ENCODE data around the gene ADRA2C.

The ADRA2C gene

GRCh38 chr4:3749081-3749480 is 17.1 kb upstream of the ADRA2C start:
- TF ChIP-seq YY1 (IDR thresholded peaks at IDR 0.05; ENCODE audit: insufficient read depth, insufficient read length) (no peak), ZNF274 (IDR thresholded peaks at IDR 0.05; ENCODE audit: low read depth, low read length) (no peak), SUZ12 (IDR thresholded peaks at IDR 0.05; ENCODE audit: extremely low read depth, insufficient read depth, insufficient read length) (no peak)
- Histone ChIP-seq H3K36me3 (ENCODE audit: insufficient read depth, insufficient read length, low read length) (no peaks in the 10 kb centered on the region), H3K27me3 (ENCODE audit: insufficient read depth, insufficient read length) (peaks cover 2% of the 10 kb centered on the region), H3K9me3 (ENCODE audit: insufficient read depth, low read length) (no peaks in the 10 kb centered on the region), H3K4me3 (ENCODE audit: insufficient read length, low read depth) (no peak overlapping the region), H3K9ac (ENCODE audit: insufficient read length, low read depth) (no peak overlapping the region), H3K4me1 (ENCODE audit: insufficient read depth, insufficient read length) (peaks cover 21% of the 10 kb centered on the region)
- DNase-seq (ENCODE audit: low read depth, low spot score), result no peak

GRCh38 chr4:3750334-3750733 is 15.9 kb upstream of the ADRA2C start:
- TF ChIP-seq ZNF274 (IDR thresholded peaks at IDR 0.05; ENCODE audit: low read depth, low read length) (no peak), YY1 (IDR thresholded peaks at IDR 0.05; ENCODE audit: insufficient read depth, insufficient read length) (no peak), SUZ12 (IDR thresholded peaks at IDR 0.05; ENCODE audit: extremely low read depth, insufficient read depth, insufficient read length) (no peak)
- DNase-seq (ENCODE audit: low read depth, low spot score), result no peak
- Histone ChIP-seq H3K36me3 (ENCODE audit: insufficient read depth, insufficient read length, low read length) (no peaks in the 10 kb centered on the region), H3K4me1 (ENCODE audit: insufficient read depth, insufficient read length) (peaks cover 31% of the 10 kb centered on the region), H3K9ac (ENCODE audit: insufficient read length, low read depth) (no peak overlapping the region), H3K4me3 (ENCODE audit: insufficient read length, low read depth) (no peak overlapping the region), H3K9me3 (ENCODE audit: insufficient read depth, low read length) (no peaks in the 10 kb centered on the region; the same call in 1 of the 2 replicates), H3K27me3 (ENCODE audit: insufficient read depth, insufficient read length) (peaks cover 2% of the 10 kb centered on the region)

- DNase-seq (ENCODE audit: low read depth, low spot score), result no peak
- TF ChIP-seq YY1 (IDR thresholded peaks at IDR 0.05; ENCODE audit: insufficient read depth, insufficient read length) (no peak), ZNF274 (IDR thresholded peaks at IDR 0.05; ENCODE audit: low read depth, low read length) (no peak), SUZ12 (IDR thresholded peaks at IDR 0.05; ENCODE audit: extremely low read depth, insufficient read depth, insufficient read length) (no peak)
- Histone ChIP-seq H3K9me3 (ENCODE audit: insufficient read depth, low read length) (peaks cover 9% of the 10 kb centered on the region; the same call in 1 of the 2 replicates), H3K9ac (ENCODE audit: insufficient read length, low read depth) (no peak overlapping the region), H3K4me1 (ENCODE audit: insufficient read depth, insufficient read length) (peaks cover 27% of the 10 kb centered on the region), H3K36me3 (ENCODE audit: insufficient read depth, insufficient read length, low read length) (no peaks in the 10 kb centered on the region), H3K4me3 (ENCODE audit: insufficient read length, low read depth) (no peak overlapping the region), H3K27me3 (ENCODE audit: insufficient read depth, insufficient read length) (peaks cover 2% of the 10 kb centered on the region)
These were observed 14.2 kb upstream of the ADRA2C start for GRCh38 chr4:3752022-3752421.

GRCh38 chr4:3753726-3754412 is 12.3 kb upstream of the ADRA2C start:
- DNase-seq (ENCODE audit: low read depth, low spot score), result no peak
- peaks cover 9% of the 10 kb centered on the region; the same call in 1 of the 2 replicates for H3K9me3 ChIP-seq (ENCODE audit: insufficient read depth, low read length)
- peaks cover 2% of the 10 kb centered on the region for H3K27me3 ChIP-seq (ENCODE audit: insufficient read depth, insufficient read length)
- TF ChIP-seq ZNF274 (IDR thresholded peaks at IDR 0.05; ENCODE audit: low read depth, low read length), result no peak
- TF ChIP-seq YY1 (IDR thresholded peaks at IDR 0.05; ENCODE audit: insufficient read depth, insufficient read length), result no peak
- TF ChIP-seq SUZ12 (IDR thresholded peaks at IDR 0.05; ENCODE audit: extremely low read depth, insufficient read depth, insufficient read length), result no peak
- no peak overlapping the region for H3K4me3 ChIP-seq (ENCODE audit: insufficient read length, low read depth)
- no peaks in the 10 kb centered on the region for H3K36me3 ChIP-seq (ENCODE audit: insufficient read depth, insufficient read length, low read length)
- H3K4me1 ChIP-seq (ENCODE audit: insufficient read depth, insufficient read length), result peaks cover 27% of the 10 kb centered on the region
- H3K9ac ChIP-seq (ENCODE audit: insufficient read length, low read depth), result no peak overlapping the region

- Histone ChIP-seq H3K4me3 (ENCODE audit: insufficient read length, low read depth) (no peak overlapping the region), H3K36me3 (ENCODE audit: insufficient read depth, insufficient read length, low read length) (no peaks in the 10 kb centered on the region), H3K27me3 (ENCODE audit: insufficient read depth, insufficient read length) (peaks cover 2% of the 10 kb centered on the region), H3K9ac (ENCODE audit: insufficient read length, low read depth) (no peak overlapping the region), H3K9me3 (ENCODE audit: insufficient read depth, low read length) (peaks cover 9% of the 10 kb centered on the region; the same call in 1 of the 2 replicates), H3K4me1 (ENCODE audit: insufficient read depth, insufficient read length) (peaks cover 25% of the 10 kb centered on the region)
- DNase-seq (ENCODE audit: low read depth, low spot score), result no peak
- peak; percentile 63 for TF ChIP-seq YY1 (IDR thresholded peaks at IDR 0.05; ENCODE audit: insufficient read depth, insufficient read length)
- TF ChIP-seq ZNF274 (IDR thresholded peaks at IDR 0.05; ENCODE audit: low read depth, low read length), result no peak
These were observed 9.7 kb upstream of the ADRA2C start for GRCh38 chr4:3756343-3757059.

- peaks cover 9% of the 10 kb centered on the region; the same call in 1 of the 2 replicates for H3K9me3 ChIP-seq (ENCODE audit: insufficient read depth, low read length)
- no peak overlapping the region for H3K9ac ChIP-seq (ENCODE audit: insufficient read length, low read depth)
- H3K36me3 ChIP-seq (ENCODE audit: insufficient read depth, insufficient read length, low read length), result no peaks in the 10 kb centered on the region
- H3K27me3 ChIP-seq (ENCODE audit: insufficient read depth, insufficient read length), result peaks cover 5% of the 10 kb centered on the region
- DNase-seq (ENCODE audit: low read depth, low spot score), result no peak
- TF ChIP-seq ZNF274 (IDR thresholded peaks at IDR 0.05; ENCODE audit: low read depth, low read length) (no peak), YY1 (IDR thresholded peaks at IDR 0.05; ENCODE audit: insufficient read depth, insufficient read length) (no peak), SUZ12 (IDR thresholded peaks at IDR 0.05; ENCODE audit: extremely low read depth, insufficient read depth, insufficient read length) (no peak)
- no peak overlapping the region for H3K4me3 ChIP-seq (ENCODE audit: insufficient read length, low read depth)
- H3K4me1 ChIP-seq (ENCODE audit: insufficient read depth, insufficient read length), result peaks cover 11% of the 10 kb centered on the region
These were observed 6.9 kb upstream of the ADRA2C start for GRCh38 chr4:3759236-3759635.

GRCh38 chr4:3760346-3760745 is 5.8 kb upstream of the ADRA2C start:
- peaks cover 10% of the 10 kb centered on the region for H3K4me1 ChIP-seq (ENCODE audit: insufficient read depth, insufficient read length)
- H3K9me3 ChIP-seq (ENCODE audit: insufficient read depth, low read length), result peaks cover 9% of the 10 kb centered on the region; the same call in 1 of the 2 replicates
- peaks cover 16% of the 10 kb centered on the region for H3K27me3 ChIP-seq (ENCODE audit: insufficient read depth, insufficient read length)
- H3K36me3 ChIP-seq (ENCODE audit: insufficient read depth, insufficient read length, low read length), result no peaks in the 10 kb centered on the region
- TF ChIP-seq SUZ12 (IDR thresholded peaks at IDR 0.05; ENCODE audit: extremely low read depth, insufficient read depth, insufficient read length), result no peak
- no peak for TF ChIP-seq YY1 (IDR thresholded peaks at IDR 0.05; ENCODE audit: insufficient read depth, insufficient read length)
- no peak for TF ChIP-seq ZNF274 (IDR thresholded peaks at IDR 0.05; ENCODE audit: low read depth, low read length)
- no peak overlapping the region for H3K9ac ChIP-seq (ENCODE audit: insufficient read length, low read depth)
- no peak overlapping the region for H3K4me3 ChIP-seq (ENCODE audit: insufficient read length, low read depth)
- no peak for DNase-seq (ENCODE audit: low read depth, low spot score)
